GM21619 (cell line): ENCODE results near the gene NCOA7.
"Not testable (repeated sequence)": the region's sequence is repeated elsewhere in the genome, so short reads cannot be mapped to it uniquely, and the experiment has no call there.

Source experiments
- ATAC-seq: cut with Tn5 transposase; IDR thresholded peaks from one replicate; pipeline ENCODE4 v1.9.1; 2021; ENCODE audit not compliant: unreplicated experiment

NCOA7 gene

GRCh38 chr6:125943528-125944433, 153.0 kb downstream of the NCOA7 start:
- ATAC-seq, result no peak

- no peak for ATAC-seq
Observed at GRCh38 chr6:125944434-125944816, 153.7 kb downstream of the NCOA7 start.

- no peak for ATAC-seq
Observed at GRCh38 chr6:125944896-125945295, 154.1 kb downstream of the NCOA7 start.

- ATAC-seq, result no peak
Observed at GRCh38 chr6:125945378-125946141, 154.8 kb downstream of the NCOA7 start.

- ATAC-seq, result no peak
Observed at GRCh38 chr6:125947615-125948014, 156.9 kb downstream of the NCOA7 start.

- no peak for ATAC-seq
Observed at GRCh38 chr6:125948455-125948854, 157.7 kb downstream of the NCOA7 start.

GRCh38 chr6:125949069-125949468, 158.3 kb downstream of the NCOA7 start:
- no peak for ATAC-seq

- no peak for ATAC-seq
Observed at GRCh38 chr6:125950293-125950692, 159.5 kb downstream of the NCOA7 start.

- not testable (repeated sequence) for ATAC-seq
Observed at GRCh38 chr6:125950716-125951115, 160.0 kb downstream of the NCOA7 start.

GRCh38 chr6:125951323-125951722, 160.6 kb downstream of the NCOA7 start:
- no peak for ATAC-seq

GRCh38 chr6:125952764-125953501, 162.2 kb downstream of the NCOA7 start:
- ATAC-seq, result no peak

GRCh38 chr6:125953502-125953875, 162.7 kb downstream of the NCOA7 start:
- ATAC-seq, result no peak

GRCh38 chr6:125954735-125955339, 164.1 kb downstream of the NCOA7 start:
- no peak for ATAC-seq

GRCh38 chr6:125955973-125956372, 165.2 kb downstream of the NCOA7 start:
- no peak for ATAC-seq

- ATAC-seq, result peak; percentile 93
Observed at GRCh38 chr6:125956506-125957390, 166.0 kb downstream of the NCOA7 start, which contains the start of gene HINT3. Gene HINT3, plus strand, starts transcription at chr6:125956770. Its CDS starts 208 bp downstream, at chr6:125956978.

- ATAC-seq, result no peak
Observed at GRCh38 chr6:125957391-125957693, 166.6 kb downstream of the NCOA7 start.

GRCh38 chr6:125957845-125958244, 167.1 kb downstream of the NCOA7 start:
- ATAC-seq, result no peak

GRCh38 chr6:125959041-125959440, 168.3 kb downstream of the NCOA7 start:
- no peak for ATAC-seq

GRCh38 chr6:125961117-125961516, 170.4 kb downstream of the NCOA7 start:
- no peak for ATAC-seq

- ATAC-seq, result no peak
Observed at GRCh38 chr6:125962900-125963497, 172.2 kb downstream of the NCOA7 start.
